Measurements from ENCODE around the gene EDAR.

EDAR gene

DNA sequence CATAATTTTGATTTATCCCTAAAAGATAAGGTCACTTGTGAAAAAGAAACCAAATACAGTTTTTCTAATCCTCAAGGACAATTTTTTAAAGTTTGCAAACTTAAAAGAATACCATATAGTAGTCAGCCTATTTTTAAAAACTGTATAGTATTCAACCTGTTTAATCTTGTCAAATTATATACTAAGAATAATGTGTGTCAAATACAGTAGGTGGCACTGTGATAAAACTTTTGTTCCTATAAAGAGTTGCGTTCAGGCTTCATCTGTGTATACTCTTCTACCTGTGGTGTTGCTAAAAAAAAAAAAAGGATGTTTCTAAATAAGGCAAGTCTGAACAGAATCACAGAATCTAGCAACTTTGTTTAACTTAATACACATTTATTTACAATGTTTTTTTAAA is 133.8 kb downstream of the EDAR start:
- Histone ChIP-seq H3K27ac (ENCODE audit: low read length, poor library complexity, severe bottlenecking) (no peak overlapping the region), H3K9ac (ENCODE audit: low read length) (no peak overlapping the region), H3K18ac (ENCODE audit: low read depth in 1 of 2, low read length in 2 of 2) (no peak overlapping the region), H2BK12ac (ENCODE audit: low read length in 2 of 2) (no peak overlapping the region), H3K4me1 (ENCODE audit: control insufficient read depth, insufficient read depth, low read depth, low read length) (no peaks in the 10 kb centered on the region), H2BK5ac (ENCODE audit: low read depth, low read length, poor library complexity, severe bottlenecking) (no peak overlapping the region), H3K14ac (ENCODE audit: low read length in 2 of 2) (no peak overlapping the region), H3K23ac (ENCODE audit: low read length in 2 of 2) (no peak overlapping the region), H2AK5ac (ENCODE audit: low read length, severe bottlenecking) (no peak overlapping the region), H4K8ac (ENCODE audit: low read length) (no peak overlapping the region), H4K91ac (ENCODE audit: low read length) (no peak overlapping the region), H3K79me1 (replicated peaks; ENCODE audit: low read length, poor library complexity, severe bottlenecking) (peaks cover 1% of the 10 kb centered on the region), H3K4me3 (ENCODE audit: insufficient read depth in 1 of 2, low read depth in 1 of 2, low read length in 2 of 2) (no peak overlapping the region), H3K4me2 (ENCODE audit: low read length, poor library complexity, severe bottlenecking) (no peak overlapping the region), H3K27me3 (ENCODE audit: control insufficient read depth in 1 of 2, insufficient read depth in 1 of 2, low read length in 2 of 2) (no peaks in the 10 kb centered on the region), H3K36me3 (ENCODE audit: control insufficient read depth in 1 of 2, insufficient read depth in 2 of 2, low read depth in 1 of 2, low read length in 2 of 2) (peaks cover 10 to 12% of the 10 kb centered on the region in 2 experiments), H3K4ac (ENCODE audit: low read depth in 1 of 2, low read length in 2 of 2) (no peak overlapping the region), H2BK15ac (ENCODE audit: low read depth, poor library complexity, severe bottlenecking) (no peak overlapping the region), H3K9me3 (ENCODE audit: control insufficient read depth, low read length) (no peaks in the 10 kb centered on the region), H2AFZ (ENCODE audit: low read depth, low read length) (no peak overlapping the region), H2BK120ac (ENCODE audit: low read depth, low read length) (no peak overlapping the region)
- WGBS: 100% methylated on average over 1 of the region's 1 CpG
- DNase-seq: no peak

DNA sequence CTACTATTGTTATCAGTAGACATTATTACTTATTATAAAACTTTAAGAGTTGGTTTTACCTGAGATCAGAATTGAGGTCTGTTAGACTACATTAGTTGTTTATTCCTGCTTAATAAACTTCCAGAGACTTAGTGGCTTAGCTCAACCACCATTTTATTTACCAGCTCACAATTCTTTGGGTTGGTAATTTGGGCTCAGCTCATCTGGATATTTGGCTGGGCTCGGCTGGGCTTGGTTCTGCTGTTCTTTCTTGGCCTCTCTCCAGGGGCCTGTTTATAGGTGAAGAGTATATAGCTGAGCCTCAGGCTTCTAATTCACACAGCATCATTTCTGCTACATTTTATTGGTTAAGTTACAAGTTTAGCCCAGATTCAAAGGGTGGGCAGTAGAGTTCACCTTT is 134.5 kb downstream of the EDAR start:
- Histone ChIP-seq H3K79me1 (replicated peaks; ENCODE audit: low read length, poor library complexity, severe bottlenecking) (peaks cover 1% of the 10 kb centered on the region), H2AK5ac (ENCODE audit: low read length, severe bottlenecking) (no peak overlapping the region), H3K23ac (ENCODE audit: low read length in 2 of 2) (no peak overlapping the region), H2BK12ac (ENCODE audit: low read length in 2 of 2) (no peak overlapping the region), H3K9ac (ENCODE audit: low read length) (no peak overlapping the region), H4K91ac (ENCODE audit: low read length) (no peak overlapping the region), H3K4me2 (ENCODE audit: low read length, poor library complexity, severe bottlenecking) (no peak overlapping the region), H3K9me3 (ENCODE audit: control insufficient read depth, low read length) (no peaks in the 10 kb centered on the region), H3K27me3 (ENCODE audit: control insufficient read depth in 1 of 2, insufficient read depth in 1 of 2, low read length in 2 of 2) (no peaks in the 10 kb centered on the region), H3K4me3 (ENCODE audit: insufficient read depth in 1 of 2, low read depth in 1 of 2, low read length in 2 of 2) (no peak overlapping the region), H3K4me1 (ENCODE audit: control insufficient read depth, insufficient read depth, low read depth, low read length) (no peaks in the 10 kb centered on the region), H3K27ac (ENCODE audit: low read length, poor library complexity, severe bottlenecking) (no peak overlapping the region), H3K4ac (ENCODE audit: low read depth in 1 of 2, low read length in 2 of 2) (no peak overlapping the region), H2BK15ac (ENCODE audit: low read depth, poor library complexity, severe bottlenecking) (no peak overlapping the region), H2AFZ (ENCODE audit: low read depth, low read length) (no peak overlapping the region), H4K8ac (ENCODE audit: low read length) (no peak overlapping the region), H2BK5ac (ENCODE audit: low read depth, low read length, poor library complexity, severe bottlenecking) (no peak overlapping the region), H3K14ac (ENCODE audit: low read length in 2 of 2) (no peak overlapping the region), H2BK120ac (ENCODE audit: low read depth, low read length) (no peak overlapping the region), H3K18ac (ENCODE audit: low read depth in 1 of 2, low read length in 2 of 2) (no peak overlapping the region), H3K36me3 (ENCODE audit: control insufficient read depth in 1 of 2, insufficient read depth in 2 of 2, low read depth in 1 of 2, low read length in 2 of 2) (peaks cover 10 to 16% of the 10 kb centered on the region in 2 experiments)
- no peak for DNase-seq
- WGBS: no CpG with 5 or more reads among the region's 1 CpG

DNA sequence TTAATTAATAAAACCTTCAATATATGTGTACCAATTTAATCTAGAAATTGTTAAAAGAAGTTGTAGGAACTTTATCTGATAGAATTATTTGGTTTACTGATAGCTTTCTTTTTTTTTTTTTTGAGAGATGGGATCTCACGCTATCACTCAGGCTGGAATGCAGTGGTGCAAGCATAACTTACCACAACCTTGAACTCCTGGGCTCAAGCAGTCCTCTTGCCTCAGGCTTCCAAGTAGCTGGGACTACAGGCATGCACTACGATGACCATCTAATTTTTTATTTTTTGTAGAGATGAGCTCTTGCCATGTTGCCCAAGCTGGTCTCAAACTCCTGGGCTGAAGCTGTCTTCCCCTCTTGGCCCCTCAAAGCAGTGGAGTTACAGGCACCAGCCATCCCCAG is 135.6 kb downstream of the EDAR start:
- Histone ChIP-seq H3K36me3 (ENCODE audit: control insufficient read depth in 1 of 2, insufficient read depth in 2 of 2, low read depth in 1 of 2, low read length in 2 of 2) (peaks cover 10 to 16% of the 10 kb centered on the region in 2 experiments), H3K18ac (ENCODE audit: low read depth in 1 of 2, low read length in 2 of 2) (no peak overlapping the region), H3K79me1 (replicated peaks; ENCODE audit: low read length, poor library complexity, severe bottlenecking) (peaks cover 1% of the 10 kb centered on the region), H4K8ac (ENCODE audit: low read length) (no peak overlapping the region), H3K4me1 (ENCODE audit: control insufficient read depth, insufficient read depth, low read depth, low read length) (peaks cover 2% of the 10 kb centered on the region), H3K23ac (ENCODE audit: low read length in 2 of 2) (no peak overlapping the region), H3K27ac (ENCODE audit: low read length, poor library complexity, severe bottlenecking) (no peak overlapping the region), H3K27me3 (ENCODE audit: control insufficient read depth in 1 of 2, insufficient read depth in 1 of 2, low read length in 2 of 2) (no peaks in the 10 kb centered on the region), H3K9me3 (ENCODE audit: control insufficient read depth, low read length) (no peaks in the 10 kb centered on the region), H3K9ac (ENCODE audit: low read length) (no peak overlapping the region), H4K91ac (ENCODE audit: low read length) (no peak overlapping the region), H2BK12ac (ENCODE audit: low read length in 2 of 2) (no peak overlapping the region), H3K4me2 (ENCODE audit: low read length, poor library complexity, severe bottlenecking) (no peak overlapping the region), H3K4ac (ENCODE audit: low read depth in 1 of 2, low read length in 2 of 2) (no peak overlapping the region), H2BK120ac (ENCODE audit: low read depth, low read length) (no peak overlapping the region), H3K4me3 (ENCODE audit: insufficient read depth in 1 of 2, low read depth in 1 of 2, low read length in 2 of 2) (no peak overlapping the region), H2AFZ (ENCODE audit: low read depth, low read length) (no peak overlapping the region), H2BK5ac (ENCODE audit: low read depth, low read length, poor library complexity, severe bottlenecking) (no peak overlapping the region), H2BK15ac (ENCODE audit: low read depth, poor library complexity, severe bottlenecking) (no peak overlapping the region), H2AK5ac (ENCODE audit: low read length, severe bottlenecking) (no peak overlapping the region), H3K14ac (ENCODE audit: low read length in 2 of 2) (no peak overlapping the region)
- DNase-seq: peak; percentile 48
- WGBS: 84% methylated on average over 2 of the region's 2 CpGs

DNA sequence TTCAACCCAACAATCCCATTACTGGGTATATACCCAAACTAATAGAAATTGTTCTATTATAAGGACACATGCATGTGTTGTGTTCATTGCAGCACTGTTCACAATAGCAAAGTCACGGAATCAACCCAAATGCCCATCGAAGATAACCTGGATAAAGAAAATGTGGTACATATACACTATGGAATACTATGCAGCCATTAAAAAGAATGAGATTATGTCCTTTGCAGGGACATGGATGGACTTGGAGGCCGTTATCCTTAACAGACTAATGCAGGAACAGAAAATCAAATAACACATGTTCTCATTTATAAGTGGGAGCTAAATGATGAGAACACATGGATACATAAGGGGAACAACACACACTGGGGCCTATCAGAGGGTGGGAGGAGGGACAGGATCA is 136.6 kb downstream of the EDAR start:
- Histone ChIP-seq H2BK12ac (ENCODE audit: low read length in 2 of 2) (no peak overlapping the region), H2AFZ (ENCODE audit: low read depth, low read length) (no peak overlapping the region), H3K4ac (ENCODE audit: low read depth in 1 of 2, low read length in 2 of 2) (no peak overlapping the region), H4K91ac (ENCODE audit: low read length) (no peak overlapping the region), H3K79me1 (replicated peaks; ENCODE audit: low read length, poor library complexity, severe bottlenecking) (peaks cover 1% of the 10 kb centered on the region), H3K14ac (ENCODE audit: low read length in 2 of 2) (no peak overlapping the region), H3K23ac (ENCODE audit: low read length in 2 of 2) (no peak overlapping the region), H3K4me3 (ENCODE audit: insufficient read depth in 1 of 2, low read depth in 1 of 2, low read length in 2 of 2) (no peak overlapping the region), H2BK120ac (ENCODE audit: low read depth, low read length) (no peak overlapping the region), H2BK15ac (ENCODE audit: low read depth, poor library complexity, severe bottlenecking) (no peak overlapping the region), H3K4me2 (ENCODE audit: low read length, poor library complexity, severe bottlenecking) (no peak overlapping the region), H3K4me1 (ENCODE audit: control insufficient read depth, insufficient read depth, low read depth, low read length) (peaks cover 2% of the 10 kb centered on the region), H3K9ac (ENCODE audit: low read length) (no peak overlapping the region), H3K18ac (ENCODE audit: low read depth in 1 of 2, low read length in 2 of 2) (no peak overlapping the region), H3K9me3 (ENCODE audit: control insufficient read depth, low read length) (no peaks in the 10 kb centered on the region), H3K36me3 (ENCODE audit: control insufficient read depth in 1 of 2, insufficient read depth in 2 of 2, low read depth in 1 of 2, low read length in 2 of 2) (peaks cover 10 to 12% of the 10 kb centered on the region in 2 experiments), H2AK5ac (ENCODE audit: low read length, severe bottlenecking) (no peak overlapping the region), H2BK5ac (ENCODE audit: low read depth, low read length, poor library complexity, severe bottlenecking) (no peak overlapping the region), H4K8ac (ENCODE audit: low read length) (no peak overlapping the region), H3K27ac (ENCODE audit: low read length, poor library complexity, severe bottlenecking) (no peak overlapping the region), H3K27me3 (ENCODE audit: control insufficient read depth in 1 of 2, insufficient read depth in 1 of 2, low read length in 2 of 2) (no peaks in the 10 kb centered on the region)
- no CpG with 5 or more reads among the region's 3 CpGs for WGBS
- no peak for DNase-seq

Data from mesenchymal stem cell (in vitro differentiated cells and primary cell).